NOMO-1 treated with dmso at 0.1 percent for 144 hours (cell line): ENCODE data around the gene GNAZ.

Experiments used
- DNase-seq: peaks from one replicate; lab custom pipeline; 2025; ENCODE audit not compliant: unreplicated experiment; lab: John Stamatoyannopoulos, UW

Gene GNAZ

GRCh38 chr22:23091760-23092159, 21.4 kb downstream of the GNAZ start:
- DNase-seq = no peak

DNA sequence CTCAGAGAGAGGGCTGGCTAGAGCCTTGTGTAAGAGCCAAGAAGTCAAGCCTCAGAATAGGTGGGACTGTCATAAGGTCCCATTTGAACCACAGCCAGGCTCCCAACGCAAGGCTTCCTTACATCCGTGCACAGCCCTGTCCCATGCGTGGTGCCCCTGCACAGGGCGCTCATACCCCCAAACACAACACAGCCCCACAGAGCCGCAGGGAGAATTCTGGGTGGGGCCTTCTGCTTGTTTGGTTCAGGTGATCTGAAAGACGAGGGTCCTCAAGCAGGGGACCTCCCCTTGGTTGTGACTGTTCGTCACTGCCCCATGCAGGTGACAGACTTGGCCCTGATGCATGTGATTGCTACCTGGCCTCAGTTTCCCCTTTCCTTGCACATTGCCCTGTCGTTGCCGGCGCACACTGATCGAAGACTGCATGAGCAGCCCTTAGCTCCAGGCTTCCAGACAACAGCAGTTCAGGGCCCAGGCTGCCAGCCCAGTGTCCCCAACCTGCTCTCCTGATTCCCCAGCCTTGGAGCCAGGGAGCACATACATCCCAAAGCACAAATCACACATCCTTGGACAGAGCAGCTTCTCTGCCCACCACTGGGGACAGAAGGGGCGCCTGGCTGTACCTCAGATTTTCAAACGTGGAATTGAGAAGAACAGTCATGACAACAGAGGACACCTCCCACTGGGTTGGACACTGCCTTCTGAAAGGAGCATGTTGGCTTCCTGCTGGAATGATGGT, 22.1 kb downstream of the GNAZ start:
- no peak for DNase-seq

DNA sequence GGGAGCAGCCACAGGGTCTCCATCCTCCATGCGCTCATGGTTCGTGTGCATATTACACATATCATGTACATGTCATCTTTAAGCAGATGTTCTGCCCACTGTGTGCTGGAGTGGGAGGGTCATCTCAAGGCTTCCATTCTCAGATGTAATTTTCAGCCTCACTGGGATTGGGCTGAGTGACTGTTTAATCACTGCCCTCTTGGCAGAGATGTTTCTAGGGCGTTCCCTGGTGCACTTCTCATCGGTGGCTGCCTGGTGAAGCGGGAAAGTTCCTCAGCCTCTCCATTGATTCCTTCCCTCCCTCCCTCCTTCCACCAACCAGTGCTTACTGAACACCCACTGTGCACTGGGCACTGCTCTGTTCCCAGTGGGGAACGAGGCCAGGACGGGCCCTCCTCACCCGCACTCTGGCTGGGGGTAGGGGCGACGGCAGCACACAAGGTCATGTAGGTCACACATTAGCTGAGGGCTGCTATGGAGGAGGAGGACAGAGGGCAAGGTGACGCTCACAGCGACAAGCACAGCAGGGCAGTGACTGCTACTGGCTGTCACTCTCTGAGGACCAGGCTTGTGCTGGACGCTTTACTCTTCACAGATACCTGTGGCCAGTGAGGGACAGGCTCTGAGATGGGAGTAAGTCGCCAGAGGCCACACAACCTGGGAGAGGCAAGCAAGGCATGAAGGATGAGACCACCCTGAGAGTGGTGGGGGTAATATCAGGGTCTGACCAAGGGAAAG, 22.9 kb downstream of the GNAZ start:
- DNase-seq = no peak

DNA sequence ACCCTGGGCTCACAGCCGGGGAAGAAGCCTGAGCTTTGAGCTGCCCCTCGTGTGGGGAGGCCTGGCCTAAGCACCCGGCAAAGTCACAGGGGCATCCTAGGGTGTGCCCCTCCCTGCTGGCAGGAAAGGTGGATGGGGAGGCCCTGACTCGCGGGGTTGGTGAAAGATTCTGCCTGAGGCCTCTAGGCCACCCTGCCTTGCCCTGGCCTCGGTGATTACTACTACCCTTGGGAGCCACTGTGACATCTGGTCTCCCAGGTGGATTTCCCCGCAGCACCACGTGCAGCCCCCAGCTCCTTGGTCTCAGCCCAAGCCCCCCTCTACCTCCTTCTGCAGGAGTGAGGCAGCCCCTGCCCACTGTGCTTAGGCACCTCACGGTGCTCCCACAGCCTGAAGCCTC, 23.9 kb downstream of the GNAZ start:
- DNase-seq = no peak

DNA sequence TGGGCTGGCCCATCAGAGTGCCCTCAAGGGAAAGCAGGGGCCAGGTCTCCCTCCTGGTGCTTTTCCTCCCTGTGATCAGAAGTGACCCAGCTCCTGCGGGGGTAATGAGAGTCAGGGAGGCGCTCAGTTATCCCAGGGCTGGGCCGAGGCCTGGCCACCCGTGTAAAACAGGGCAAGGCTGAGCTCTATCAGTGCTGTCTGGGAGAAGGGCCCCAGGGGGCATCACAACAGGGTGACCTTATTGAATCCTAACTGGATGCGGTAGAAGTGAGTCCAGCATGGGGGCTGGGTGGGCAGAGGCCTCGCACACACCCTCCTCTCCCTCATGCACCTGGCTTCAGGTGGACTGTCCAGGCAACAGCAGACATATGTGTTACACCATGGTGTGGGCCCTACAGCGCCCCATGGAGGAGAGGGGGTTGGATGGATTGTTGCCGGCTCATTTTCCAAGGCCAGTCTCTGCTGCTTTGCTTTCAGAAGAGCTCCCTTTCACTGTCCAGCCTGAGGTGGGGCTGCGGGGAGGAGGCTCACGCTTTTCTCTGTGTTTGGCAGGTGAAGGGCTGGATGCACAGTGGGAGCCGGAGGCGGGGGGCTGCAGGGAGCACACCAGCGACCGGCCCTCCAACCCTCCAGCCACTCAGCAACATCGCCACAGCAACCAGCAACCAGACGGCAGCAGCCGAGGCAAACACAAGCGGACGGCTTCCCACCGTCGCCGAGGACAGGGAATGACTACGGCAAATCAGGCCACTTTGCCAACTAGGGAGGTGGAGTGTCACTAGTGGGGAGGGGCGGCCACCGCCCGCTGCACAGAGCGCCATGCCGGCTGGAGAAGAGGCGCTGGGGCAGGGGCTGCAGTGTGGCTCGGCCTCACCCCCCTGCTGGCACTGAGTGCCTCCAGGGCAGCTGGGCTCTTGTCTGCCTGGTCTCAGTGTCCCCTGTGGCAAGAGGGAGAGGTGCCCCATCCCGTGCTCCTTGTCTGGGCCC, 24.7 kb downstream of the GNAZ start:
- DNase-seq = no peak

GRCh38 chr22:23095733-23096342, 25.5 kb downstream of the GNAZ start:
- DNase-seq = no peak

DNA sequence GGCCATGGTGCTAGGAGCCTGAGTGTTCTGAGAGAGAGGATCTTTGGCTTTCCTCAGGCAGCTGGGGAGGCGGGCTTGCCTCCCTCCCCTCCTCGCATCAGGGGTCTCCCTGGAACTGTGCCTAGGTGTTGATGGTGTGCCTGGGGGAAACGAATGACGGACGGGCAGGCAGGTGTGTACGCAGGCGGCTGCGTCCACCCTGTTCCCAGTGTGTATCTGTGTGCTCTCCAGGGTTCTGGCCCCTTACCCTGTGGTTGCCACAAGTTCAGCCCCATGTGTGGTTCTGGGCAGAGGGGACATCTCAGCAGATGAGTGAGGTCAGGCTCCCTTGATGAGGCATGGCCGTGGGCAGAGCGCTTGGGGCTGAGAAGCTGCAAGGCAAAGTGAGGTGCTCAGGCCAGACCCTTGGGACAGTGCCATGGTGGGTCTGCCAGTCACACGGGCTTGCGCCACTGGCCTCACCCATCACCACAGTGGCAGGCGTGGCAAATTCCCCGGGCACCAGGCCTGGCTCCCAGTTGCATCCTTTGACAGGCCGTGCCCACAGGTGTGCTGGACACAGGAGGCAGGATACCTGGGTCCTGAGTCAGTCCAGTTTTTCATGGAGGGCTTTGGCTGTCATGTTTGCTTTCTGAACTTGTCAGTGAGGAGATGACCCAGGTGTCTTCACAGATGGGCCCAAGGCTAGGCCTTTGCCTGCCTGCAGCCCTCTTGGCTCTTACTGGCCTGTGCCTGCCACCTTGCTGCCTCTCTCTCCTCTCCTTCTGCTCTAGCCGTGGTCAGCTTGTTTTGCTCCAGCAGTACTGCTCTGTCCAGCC, 27.3 kb downstream of the GNAZ start:
- no peak for DNase-seq

- no peak for DNase-seq
These were observed 27.9 kb downstream of the GNAZ start for GRCh38 chr22:23098230-23098705.

- no peak for DNase-seq
These were observed 28.6 kb downstream of the GNAZ start for GRCh38 chr22:23098718-23099530.

GRCh38 chr22:23099531-23099804, 29.1 kb downstream of the GNAZ start:
- DNase-seq = no peak

GRCh38 chr22:23100124-23100801, 29.9 kb downstream of the GNAZ start:
- no peak for DNase-seq

- no peak for DNase-seq
These were observed 31.2 kb downstream of the GNAZ start for GRCh38 chr22:23101524-23101923.

GRCh38 chr22:23102002-23102655, 31.8 kb downstream of the GNAZ start:
- no peak for DNase-seq

GRCh38 chr22:23102776-23103175, 32.5 kb downstream of the GNAZ start:
- no peak for DNase-seq

DNA sequence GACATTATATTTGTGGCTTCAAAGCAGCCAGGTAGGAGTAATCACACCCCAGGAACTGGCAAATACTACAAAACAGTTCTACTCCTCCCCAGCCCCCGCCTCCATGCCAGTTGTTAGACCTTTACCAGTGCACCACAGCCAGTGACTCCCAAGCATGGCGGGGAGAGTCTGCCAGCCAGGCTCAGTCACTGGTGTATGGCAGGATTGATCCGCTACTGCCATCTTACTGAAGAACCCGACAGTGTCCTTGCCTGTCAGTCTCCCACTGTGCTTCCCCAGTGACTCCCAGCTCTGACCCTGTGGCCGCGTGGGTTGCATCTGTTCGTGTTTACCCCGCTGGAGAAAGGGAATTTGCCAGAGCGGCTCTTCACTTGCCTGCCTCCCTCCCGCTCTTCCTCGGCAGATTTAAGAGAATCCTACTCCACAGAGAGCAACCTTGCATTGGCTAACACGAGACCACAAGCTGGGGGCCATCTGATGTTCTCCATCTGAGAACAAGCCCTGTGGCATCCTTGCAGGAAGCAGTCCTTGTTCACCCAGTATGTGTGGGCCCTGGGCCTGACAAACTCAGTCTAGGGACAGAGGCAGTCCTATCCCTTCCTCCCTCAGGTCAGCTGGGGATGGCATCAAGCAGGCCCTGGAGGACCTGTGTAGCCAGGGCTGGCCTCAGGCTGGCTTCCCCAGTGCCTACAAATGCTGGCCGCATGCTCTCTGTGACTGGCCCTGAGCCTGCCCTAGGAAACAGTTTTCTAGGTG, 33.1 kb downstream of the GNAZ start:
- no peak for DNase-seq

GRCh38 chr22:23104187-23104971, 34.1 kb downstream of the GNAZ start:
- no peak for DNase-seq

GRCh38 chr22:23105304-23105703, 35.0 kb downstream of the GNAZ start:
- no peak for DNase-seq
